OCI-LY3 (cell line): ENCODE measurements around the gene PACC1.

Experiments
- H2AFZ ChIP-seq: fragments of 200-600, 300-600 bp; shearing (Covaris generic); 2 replicates; pipeline ENCODE4 v1.6.0; 2014; ENCODE audit warnings: antibody characterized with exemption, low read depth, low read length
- H3K27ac ChIP-seq: fragments of 200-600, 300-600 bp; sonication (generic); 2 replicates; pipeline ENCODE4 v1.5.1; 2014; ENCODE audit warnings: mild to moderate bottlenecking, low read length, moderate library complexity, mixed read lengths
- H3K27me3 ChIP-seq: fragments of 200-600, 300-600 bp; sonication (generic); 2 replicates; pipeline ENCODE4 v1.6.1; 2014; ENCODE audit warnings: low read depth, low read length, mixed read lengths
- H3K36me3 ChIP-seq: fragments of 200-600, 300-600 bp; sonication (generic); replicated peaks from 2 replicates; pipeline ENCODE3; 2014; ENCODE audit warnings: low read depth, low read length, mixed read lengths
- H3K4me1 ChIP-seq: fragments of 300-600, 200-600 bp; sonication (generic); 2 replicates; pipeline ENCODE4 v1.6.1; 2014; ENCODE audit warnings: low read length, mixed read lengths
- H3K4me2 ChIP-seq: fragments of 200-600, 300-600 bp; sonication (generic); 2 replicates; pipeline ENCODE4 v1.6.1; 2014; ENCODE audit warnings: low read length, mixed read lengths
- H3K4me3 ChIP-seq: fragments of 300-600, 200-600 bp; sonication (generic); 2 replicates; pipeline ENCODE4 v1.5.1; 2014; ENCODE audit warnings: antibody characterized with exemption, mild to moderate bottlenecking, low read length, moderate library complexity
- H3K79me2 ChIP-seq: fragments of 300-600, 200-600 bp; shearing (Covaris generic); 2 replicates; pipeline ENCODE4 v1.6.1; 2014; ENCODE audit warnings: mild to moderate bottlenecking, low read length, mixed read lengths
- H3K9ac ChIP-seq: fragments of 300-600, 200-600 bp; shearing (Covaris generic); 2 replicates; pipeline ENCODE4 v1.6.0; 2014; ENCODE audit warnings: mild to moderate bottlenecking, low read length, moderate library complexity
- H3K9me3 ChIP-seq: fragments of 200-600, 300-600 bp; shearing (Covaris generic); 2 replicates; pipeline ENCODE4 v1.6.1; 2014; ENCODE audit warnings: low read length, mixed read lengths; ENCODE audit not compliant: insufficient read depth
- H4K20me1 ChIP-seq: fragments of 200-600, 300-600 bp; sonication (generic); 2 replicates; pipeline ENCODE4 v1.6.1; 2016; ENCODE audit warnings: low read length, mixed read lengths; ENCODE audit not compliant: insufficient read depth
- CTCF ChIP-seq: fragments of 200-600, 300-600 bp; sonication (generic); IDR thresholded peaks from 2 replicates; pipeline ENCODE4 v1.5.1; 2014; ENCODE audit warnings: antibody characterized with exemption, low read length, low read depth
- EZH2phosphoT487 ChIP-seq: fragments of 200-600 bp; shearing (Covaris generic); IDR thresholded peaks from 2 replicates; pipeline ENCODE4 v1.6.1; 2018; ENCODE audit warnings: antibody characterized with exemption, mixed run types, low read depth

PACC1 gene

GRCh38 chr1:212317916-212318315 lies 96.8 kb downstream of the PACC1 start:
- H3K9me3 ChIP-seq: no peaks in the 10 kb centered on the region
- 0 out of 2 replicates have a peak, but pooled peaks cover 5% of the 10 kb centered on the region for H3K4me1 ChIP-seq
- no peak overlapping the region for H3K4me2 ChIP-seq
- no peak for TF ChIP-seq CTCF
- no peak for TF ChIP-seq EZH2phosphoT487
- H3K36me3 ChIP-seq: no peaks in the 10 kb centered on the region
- no peak overlapping the region for H3K27ac ChIP-seq
- H3K4me3 ChIP-seq: no peak overlapping the region
- H2AFZ ChIP-seq: no peak overlapping the region
- H3K27me3 ChIP-seq: no peaks in the 10 kb centered on the region
- peaks cover 21% of the 10 kb centered on the region for H3K79me2 ChIP-seq
- no peaks in the 10 kb centered on the region; the same call in 1 of the 2 replicates for H4K20me1 ChIP-seq
- no peak overlapping the region for H3K9ac ChIP-seq

DNA sequence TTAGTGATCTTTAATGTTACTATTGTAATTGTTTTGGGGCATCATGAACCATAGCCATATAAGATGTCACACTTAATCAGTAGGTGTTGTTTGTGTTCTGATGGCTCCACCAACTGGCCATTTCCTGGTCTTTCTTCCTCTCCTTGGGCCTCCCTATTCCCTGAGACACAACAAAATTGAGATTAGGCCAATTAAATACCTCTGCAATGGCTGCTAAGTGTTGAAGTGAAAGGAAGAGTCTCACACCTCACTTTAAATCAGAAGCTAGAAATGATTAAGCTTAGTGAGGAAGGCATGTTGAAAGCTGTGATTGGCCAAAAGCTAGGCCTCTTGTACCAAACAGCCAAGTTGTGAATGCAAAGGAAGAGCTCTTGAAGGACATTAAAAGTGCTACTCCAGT lies 98.8 kb downstream of the PACC1 start:
- TF ChIP-seq EZH2phosphoT487 (no peak), CTCF (peak; percentile 51)
- peaks cover 21% of the 10 kb centered on the region for H3K79me2 ChIP-seq
- H3K4me1 ChIP-seq: 0 out of 2 replicates have a peak, but pooled peaks cover 5% of the 10 kb centered on the region
- H3K9ac ChIP-seq: no peak overlapping the region
- H3K27ac ChIP-seq: no peak overlapping the region
- no peaks in the 10 kb centered on the region for H3K36me3 ChIP-seq
- H3K9me3 ChIP-seq: no peaks in the 10 kb centered on the region
- no peak overlapping the region for H3K4me2 ChIP-seq
- no peak overlapping the region for H3K4me3 ChIP-seq
- no peaks in the 10 kb centered on the region for H3K27me3 ChIP-seq
- peaks cover under 1% of the 10 kb centered on the region; the same call in 1 of the 2 replicates for H4K20me1 ChIP-seq
- no peak overlapping the region for H2AFZ ChIP-seq

- no peak overlapping the region for H3K27ac ChIP-seq
- H3K4me3 ChIP-seq: no peak overlapping the region
- H3K79me2 ChIP-seq: peaks cover 29% of the 10 kb centered on the region
- H3K4me2 ChIP-seq: no peak overlapping the region
- H2AFZ ChIP-seq: no peak overlapping the region
- H3K36me3 ChIP-seq: no peaks in the 10 kb centered on the region
- peaks cover 6% of the 10 kb centered on the region; the same call in 1 of the 2 replicates for H4K20me1 ChIP-seq
- H3K9me3 ChIP-seq: no peaks in the 10 kb centered on the region
- H3K9ac ChIP-seq: no peak overlapping the region
- no peaks in the 10 kb centered on the region for H3K27me3 ChIP-seq
- H3K4me1 ChIP-seq: peaks cover 10% of the 10 kb centered on the region
- no peak for TF ChIP-seq EZH2phosphoT487
- TF ChIP-seq CTCF: no peak
These were observed 99.5 kb downstream of the PACC1 start for GRCh38 chr1:212315184-212315583.
